HCT116 (cell line): ENCODE data around the gene MCRIP2. TPM values are rescaled to one million over a fixed set of nuclear protein-coding genes. Genes with fewer than 3 reads are reported as not detected.
A peak's percentile ranks its signal among the peaks of the same experiment; 100 is the strongest.

Experiments
- ATAC-seq: fragments of 200-7000 bp; cut with Tn5 transposase; 2 replicates; pipeline ENCODE4 v1.9.1; 2020; ENCODE audit warnings: mild to moderate bottlenecking, moderate library complexity
- BruUV-seq: library from RNA; stranded (reverse); fragments of 400-500 nt; replicated peaks from 2 replicates; lab custom pipeline; 2021; lab: Mats Ljungman, UMichigan
- CTCF ChIA-PET: fragments of 300-600 bp; sonication (Branson Sonifier 250); formaldehyde crosslinking; loops from one replicate; lab custom pipeline; 2021; ENCODE audit warnings: antibody characterized with exemption; lab: Charles Lee
- POLR2A ChIA-PET: fragments of 300-600, 350-600 bp; sonication (Branson Sonifier 250); formaldehyde crosslinking; loops from one replicate; lab custom pipeline; 2021; ENCODE audit warnings: antibody characterized with exemption; lab: Charles Lee
- RAD21 ChIA-PET, 2 experiments: fragments of 300-600 bp; sonication (Branson Sonifier 250); formaldehyde crosslinking; loops; one replicate each; lab custom pipeline; 2023; ENCODE audit warnings: low total read pairs in 2 of 2; ENCODE audit not compliant: uncharacterized antibody in 2 of 2, unreplicated experiment in 2 of 2, low non-redundant PET in 1 of 2; lab: Charles Lee
- DNase-seq: peaks from one replicate; pipeline ENCODE4 v3.0.0-alpha.2; 2010; ENCODE audit warnings: low read depth, low spot score
- H2AFZ ChIP-seq: fragments of 200-600 bp; shearing (Covaris generic), sonication (generic); 2 replicates; pipeline ENCODE4 v1.6.1; 2017; ENCODE audit warnings: low read depth, mixed run types, mixed read lengths, antibody characterized with exemption, low read length; ENCODE audit not compliant: poor library complexity, severe bottlenecking
- H3K27ac ChIP-seq: 2 replicates; pipeline ENCODE4 v1.5.1; 2012; ENCODE audit warnings: low read depth, low read length
- H3K27me3 ChIP-seq: fragments of 200-600 bp; sonication (generic); 2 replicates; pipeline ENCODE4 v1.6.1; 2016; ENCODE audit warnings: mixed run types, low read length, mixed read lengths; ENCODE audit not compliant: insufficient read depth
- H3K36me3 ChIP-seq, 2 experiments: fragments of 200-500 bp in 1 of 2; fragments of 200-600 bp in 1 of 2; sonication (Bioruptor generic) in 1 of 2; sonication (generic) in 1 of 2; 2 replicates each; pipeline versions ENCODE4 v1.5.1 to v1.6.1; 2014 to 2016; ENCODE audit warnings: low read length in 2 of 2, inconsistent platforms in 1 of 2, mixed read lengths in 1 of 2, mixed run types in 1 of 2; ENCODE audit not compliant: insufficient read depth in 2 of 2, control insufficient read depth in 1 of 2
- H3K4me1 ChIP-seq, 2 experiments: fragments of 200-600 bp in 1 of 2; sonication (generic) in 1 of 2; 2 replicates each; pipeline versions ENCODE4 v1.5.1 to v1.6.1; 2012 to 2017; ENCODE audit warnings: low read length in 2 of 2, inconsistent platforms in 1 of 2, mild to moderate bottlenecking in 1 of 2, mixed read lengths in 1 of 2, mixed run types in 1 of 2, moderate library complexity in 1 of 2; ENCODE audit not compliant: insufficient read depth in 2 of 2, control insufficient read depth in 1 of 2
- H3K4me2 ChIP-seq: fragments of 200-600 bp; sonication (generic); 2 replicates; pipeline ENCODE4 v1.6.1; 2017; ENCODE audit warnings: mixed run types, low read length, mixed read lengths
- H3K4me3 ChIP-seq, 2 experiments: fragments of 200-600 bp in 1 of 2; sonication (generic) in 1 of 2; replicated peaks in 1 of 2; 2 replicates each; pipeline ENCODE4 v1.5.1; 2011 to 2016; ENCODE audit warnings: low read length in 2 of 2, control low read depth in 1 of 2, low read depth in 1 of 2, mild to moderate bottlenecking in 1 of 2, mixed read lengths in 1 of 2, mixed run types in 1 of 2
- H3K79me2 ChIP-seq: fragments of 200-600 bp; sonication (generic); 2 replicates; pipeline ENCODE4 v1.6.1; 2017; ENCODE audit warnings: mild to moderate bottlenecking, mixed run types, low read length, moderate library complexity, mixed read lengths; ENCODE audit not compliant: insufficient read depth
- H3K9ac ChIP-seq: fragments of 200-600 bp; sonication (generic); 2 replicates; pipeline ENCODE4 v1.6.1; 2016; ENCODE audit warnings: low read length, mixed read lengths
- H3K9me2 ChIP-seq: fragments of 200-600 bp; sonication (generic), shearing (Covaris generic); 2 replicates; pipeline ENCODE4 v1.6.1; 2017; ENCODE audit warnings: mixed run types, mild to moderate bottlenecking, moderate library complexity; ENCODE audit not compliant: insufficient read depth
- H3K9me3 ChIP-seq, 2 experiments: fragments of 200-500 bp in 1 of 2; fragments of 200-600 bp in 1 of 2; sonication (Bioruptor generic) in 1 of 2; sonication (generic) in 1 of 2; 2 replicates each; pipeline ENCODE4 v1.6.1; 2014 to 2017; ENCODE audit warnings: low read length in 2 of 2, mixed read lengths in 2 of 2, inconsistent platforms in 1 of 2, low read depth in 1 of 2, mild to moderate bottlenecking in 1 of 2, mixed run types in 1 of 2, moderate library complexity in 1 of 2; ENCODE audit not compliant: control insufficient read depth in 1 of 2, insufficient read depth in 1 of 2
- H4K20me1 ChIP-seq: fragments of 200-600 bp; sonication (generic), shearing (Covaris generic); 2 replicates; pipeline ENCODE4 v1.6.1; 2017; ENCODE audit warnings: mixed run types, mild to moderate bottlenecking, moderate library complexity; ENCODE audit not compliant: insufficient read depth
- ATF3 ChIP-seq: IDR thresholded peaks from 2 replicates; pipeline ENCODE4 v1.6.1; 2012
- EGR1 ChIP-seq: IDR thresholded peaks from 2 replicates; pipeline ENCODE4 v1.6.1; 2012; ENCODE audit warnings: low read depth
- ELF1 ChIP-seq: IDR thresholded peaks from 2 replicates; pipeline ENCODE4 v1.6.1; 2012; ENCODE audit warnings: low read depth, borderline replicate concordance
- EZH2 ChIP-seq: fragments of 200-600 bp; sonication (generic); IDR thresholded peaks from 2 replicates; pipeline ENCODE4 v1.6.1; 2017; ENCODE audit warnings: antibody characterized with exemption, mixed run types
- JUND ChIP-seq: IDR thresholded peaks from 2 replicates; pipeline ENCODE4 v1.6.1; 2012
- MAX ChIP-seq: IDR thresholded peaks from 2 replicates; pipeline ENCODE4 v1.6.1; 2012
- POLR2AphosphoS5 ChIP-seq: IDR thresholded peaks from 2 replicates; pipeline ENCODE4 v1.6.1; 2011; ENCODE audit warnings: mild to moderate bottlenecking, low read depth, low read length, moderate library complexity
- RAD21 ChIP-seq: IDR thresholded peaks from 2 replicates; pipeline ENCODE4 v1.6.1; 2012; ENCODE audit warnings: low read depth, mild to moderate bottlenecking
- SIN3A ChIP-seq: IDR thresholded peaks from 2 replicates; pipeline ENCODE4 v1.6.1; 2012; ENCODE audit warnings: low read depth
- SP1 ChIP-seq: IDR thresholded peaks from 2 replicates; pipeline ENCODE4 v1.6.1; 2012; ENCODE audit warnings: low read depth
- TCF7L2 ChIP-seq: IDR thresholded peaks from 2 replicates; pipeline ENCODE4 v1.7.0; 2011; ENCODE audit warnings: borderline replicate concordance, inconsistent platforms; ENCODE audit not compliant: insufficient read depth, insufficient read length; ENCODE audit errors: extremely low read depth
- ZFX ChIP-seq: fragments of 450-650 bp; IDR thresholded peaks from 2 replicates; pipeline ENCODE4 v1.6.1; 2017
- intact Hi-C: fragments of 100-400 bp; cut with micrococcal nuclease; formaldehyde crosslinking; loops from 2 replicates; pipeline ENCODE4 v1.10.0; 2022
- total RNA-seq: library from RNA; stranded (reverse); gene quantifications from one replicate; pipeline ENCODE4 v1.2.1, GENCODE V29; 2021; ENCODE audit not compliant: unreplicated experiment

Gene MCRIP2
- total RNA-seq, 1 experiment from 2014 or later = 34.9 TPM

GRCh38 chr16:593807-594206 lies 47.8 kb upstream of the MCRIP2 start:
- no peaks in the 10 kb centered on the region for H3K36me3 ChIP-seq
- no peaks in the 10 kb centered on the region for H3K9me3 ChIP-seq
- no peaks in the 10 kb centered on the region for H3K27me3 ChIP-seq
- no peaks in the 10 kb centered on the region for H4K20me1 ChIP-seq
- H3K79me2 ChIP-seq = peaks cover 21% of the 10 kb centered on the region; the same call in 1 of the 2 replicates
- no TSS peak for BruUV-seq
- H3K9ac ChIP-seq = peak overlapping the region; percentile 36
- peak overlapping the region; percentile 76 for H3K27ac ChIP-seq
- ATAC-seq (no peak), DNase-seq (no peak)
- CTCF ChIA-PET = interaction anchor here (1.0 to 1.1 kb wide), 2 partner anchors 15 to 54 kb away, joined by 3 to 4 read pairs; no protein-coding TSS in a partner anchor
- no peak overlapping the region for H2AFZ ChIP-seq
- POLR2A ChIA-PET = no interaction called here
- H3K4me2 ChIP-seq = peak overlapping the region; percentile 70
- intact Hi-C loops = loop anchor here (5.0 kb wide), 1 partner anchor 33 kb away; no protein-coding TSS in a partner anchor
- peaks cover 30 to 35% of the 10 kb centered on the region in 2 experiments for H3K4me1 ChIP-seq
- RAD21 ChIA-PET = interaction anchor here in 1 of 2 experiments (0.7 kb wide), 1 partner anchor 46 kb away, joined by 3 read pairs; no protein-coding TSS in a partner anchor
- 0 out of 2 replicates have a peak, but pooled peaks have one; percentile 16 for TF ChIP-seq SIN3A
- TF ChIP-seq ZFX = no peak
- 0 out of 2 replicates have a peak, but pooled peaks have one; percentile 20 for TF ChIP-seq EGR1
- TF ChIP-seq MAX = no peak
- H3K4me3 ChIP-seq = peak overlapping the region in 1 of 2 experiments; percentile 13; a peak in 1 of 4 replicates
- H3K9me2 ChIP-seq = no peaks in the 10 kb centered on the region

GRCh38 chr16:595094-595528 lies 46.5 kb upstream of the MCRIP2 start:
- BruUV-seq = no TSS peak
- Histone ChIP-seq H3K4me1 (peaks cover 30 to 35% of the 10 kb centered on the region in 2 experiments), H3K36me3 (peaks cover 0 to 3% of the 10 kb centered on the region in 2 experiments; a peak in 1 of 4 replicates), H4K20me1 (no peaks in the 10 kb centered on the region), H3K4me3 (no peak overlapping the region), H3K9me3 (no peaks in the 10 kb centered on the region), H3K79me2 (peaks cover 21% of the 10 kb centered on the region; the same call in 1 of the 2 replicates), H3K27ac (no peak overlapping the region), H3K4me2 (no peak overlapping the region), H3K9me2 (no peaks in the 10 kb centered on the region), H3K9ac (no peak overlapping the region), H3K27me3 (no peaks in the 10 kb centered on the region), H2AFZ (no peak overlapping the region)
- intact Hi-C loops = no loop called here
- ChIA-PET RAD21 (no interaction called here), CTCF (no interaction called here), POLR2A (no interaction called here)
- DNase-seq (no peak), ATAC-seq (no peak)
- TF ChIP-seq JUND (no peak), SIN3A (no peak), ELF1 (no peak), EGR1 (no peak), ATF3 (no peak), SP1 (no peak), ZFX (no peak), RAD21 (no peak), TCF7L2 (no peak), POLR2AphosphoS5 (no peak), EZH2 (no peak)
